ENCODE measurements around the gene CFTR. TPM values are rescaled to one million over a fixed set of nuclear protein-coding genes. Genes with fewer than 3 reads are reported as not detected.

The CFTR gene
- total RNA-seq, 1 experiment from 2014 or later: 1.2 TPM

GRCh38 chr7:117485118-117485620, 5.3 kb downstream of the CFTR start:
- Histone ChIP-seq H3K9me3 (ENCODE audit: control insufficient read depth, low read depth, low read length) (no peaks in the 10 kb centered on the region), H3K23me2 (ENCODE audit: insufficient read length, low read depth, low read length, poor library complexity, severe bottlenecking) (no peaks in the 10 kb centered on the region), H2BK12ac (ENCODE audit: insufficient read length, low read depth, low read length) (no peak overlapping the region), H3K18ac (ENCODE audit: insufficient read length, low read depth, low read length) (no peak overlapping the region), H2BK15ac (ENCODE audit: low read depth, low read length) (no peak overlapping the region), H3K14ac (ENCODE audit: insufficient read depth, low read length) (no peak overlapping the region), H3K23ac (ENCODE audit: insufficient read length, low read depth, low read length) (no peak overlapping the region), H2AK5ac (ENCODE audit: insufficient read length, low read length) (no peak overlapping the region), H4K91ac (ENCODE audit: insufficient read length, low read depth, low read length) (no peak overlapping the region), H4K8ac (replicated peaks; ENCODE audit: insufficient read length, low read depth, low read length) (no peak overlapping the region), H3K4me1 (ENCODE audit: insufficient read depth, low read length) (no peaks in the 10 kb centered on the region), H2BK120ac (ENCODE audit: low read depth, low read length, poor library complexity, severe bottlenecking) (no peak overlapping the region), H2AFZ (ENCODE audit: low read length) (no peak overlapping the region), H3T11ph (ENCODE audit: low read length) (no peak overlapping the region), H3K4ac (ENCODE audit: low read depth, low read length) (no peak overlapping the region), H4K20me1 (ENCODE audit: control insufficient read depth, insufficient read depth, insufficient read length) (no peaks in the 10 kb centered on the region), H3K79me1 (ENCODE audit: insufficient read depth, low read depth, low read length, poor library complexity, severe bottlenecking) (no peaks in the 10 kb centered on the region), H3K9ac (ENCODE audit: extremely low read depth, insufficient read length, low read length) (no peak overlapping the region), H4K5ac (ENCODE audit: insufficient read length, low read depth, low read length) (no peak overlapping the region), H2BK5ac (ENCODE audit: insufficient read length, low read length) (no peak overlapping the region), H3K56ac (ENCODE audit: insufficient read length, low read depth, low read length) (no peak overlapping the region), H2BK20ac (ENCODE audit: low read depth, low read length, poor library complexity, severe bottlenecking) (no peak overlapping the region), H3K79me2 (ENCODE audit: insufficient read depth, low read length) (no peaks in the 10 kb centered on the region), H3K4me2 (ENCODE audit: insufficient read depth, insufficient read length, low read length) (no peak overlapping the region), H3K27me3 (ENCODE audit: insufficient read depth, low read length) (no peaks in the 10 kb centered on the region; the same call in 1 of the 2 replicates), H3K27ac (ENCODE audit: insufficient read length, low read depth, low read length) (no peak overlapping the region)
- whole genome bisulfite sequencing (ENCODE audit: extremely low coverage, insufficient read length, low lambda C conversion rate): no CpG with 5 or more reads among the region's 2 CpGs
- Mint-ChIP-seq H3K4me3 (no peak overlapping the region), H3K9me3 (no peaks in the 10 kb centered on the region), H3K27me3 (ENCODE audit: low read depth) (peaks cover 13% of the 10 kb centered on the region), H3K27ac (0 out of 7 replicates have a peak overlapping the region, but pooled peaks of 1 of the 3 experiments have one; percentile 51), H3K4me1 (peaks cover 38 to 39% of the 10 kb centered on the region in 2 experiments), H3K36me3 (ENCODE audit: insufficient read depth in 1 of 3, low read depth in 3 of 3) (no peaks in the 10 kb centered on the region)
- DNase-seq: no peak
- no peak for TF ChIP-seq CTCF (conservative IDR thresholded peaks at IDR 0.05)
